Panc1 (cell line): Measurements from ENCODE around the gene PHKA1.

Source experiments
- CTCF ChIP-seq: fragments of 450-650 bp; IDR thresholded peaks from 2 replicates; pipeline ENCODE4 v1.5.1; 2017; ENCODE audit warnings: mild to moderate bottlenecking
- POLR2AphosphoS5 ChIP-seq: IDR thresholded peaks from 2 replicates; pipeline ENCODE4 v1.6.1; 2012; ENCODE audit warnings: mild to moderate bottlenecking, low read depth, low read length, moderate library complexity
- REST ChIP-seq, 2 experiments: IDR thresholded peaks; 2 replicates each; pipeline ENCODE4 v1.6.1; 2011 to 2012; ENCODE audit warnings: low read depth in 2 of 2, control low read depth in 1 of 2, low read length in 1 of 2, mild to moderate bottlenecking in 1 of 2, moderate library complexity in 1 of 2; ENCODE audit not compliant: insufficient read depth in 1 of 2
- SIN3A ChIP-seq: IDR thresholded peaks from 2 replicates; pipeline ENCODE4 v1.6.1; 2012; ENCODE audit warnings: low read depth, mild to moderate bottlenecking, low read length, moderate library complexity, borderline replicate concordance; ENCODE audit not compliant: insufficient read depth

GRCh38 chrX:72705111-72705510 lies 9.0 kb downstream of the PHKA1 start:
- TF ChIP-seq POLR2AphosphoS5, result no peak
- TF ChIP-seq CTCF, result no peak
- TF ChIP-seq SIN3A, result no peak
- TF ChIP-seq REST (IDR thresholded peaks at IDR 0.05; ENCODE audit: insufficient read depth in 1 of 2, low read depth in 2 of 2, low read length in 1 of 2), result no peak
